Measurements from ENCODE around the gene TMCC1. TPM values are rescaled to one million over a fixed set of nuclear protein-coding genes. Genes with fewer than 3 reads are reported as not detected.

TMCC1 gene
- total and polyA plus RNA-seq, 2 donors (not counting 3 experiments of a cell fraction or from before 2014, with no cell fraction given), result 17.4 to 38.4 TPM

- TF ChIP-seq FOS (IDR thresholded peaks at IDR 0.05; ENCODE audit: borderline replicate concordance, insufficient read depth, low read length), result no peak
- no peak for TF ChIP-seq POLR2A (IDR thresholded peaks at IDR 0.05; ENCODE audit: low read depth, low read length)
- no peak for TF ChIP-seq EZH2 (IDR thresholded peaks at IDR 0.05; ENCODE audit: borderline replicate concordance, low read depth, low read length, severe bottlenecking)
- no peak for TF ChIP-seq GATA2 (IDR thresholded peaks at IDR 0.05; ENCODE audit: insufficient read depth, insufficient read length, low read depth, low read length)
- TF ChIP-seq CTCF (IDR thresholded peaks at IDR 0.05; ENCODE audit: extremely low read depth in 1 of 2, insufficient read depth in 1 of 2, low read depth in 1 of 2, low read length in 2 of 2), result no peak
- TF ChIP-seq MYC (IDR thresholded peaks at IDR 0.05; ENCODE audit: low read depth, low read length), result no peak
- TF ChIP-seq POLR2AphosphoS5 (IDR thresholded peaks at IDR 0.05; ENCODE audit: insufficient read depth, low read depth, low read length), result no peak
- no peak for TF ChIP-seq MAX (IDR thresholded peaks at IDR 0.05; ENCODE audit: insufficient read depth, insufficient read length)
- TF ChIP-seq JUN (IDR thresholded peaks at IDR 0.05; ENCODE audit: borderline replicate concordance, insufficient read depth, insufficient read length, low read depth), result no peak
- no peak overlapping the region for H3K4me2 ChIP-seq (ENCODE audit: insufficient read depth, low read length)
- H3K4me1 ChIP-seq (ENCODE audit: control insufficient read depth, extremely low read depth, insufficient read depth, low read length), result no peaks in the 10 kb centered on the region
- BruUV-seq (replicated peaks), result no TSS peak
- no peak for FAIRE-seq
- no peaks in the 10 kb centered on the region for H4K20me1 ChIP-seq (replicated peaks; ENCODE audit: control insufficient read depth, extremely low read depth, insufficient read depth, low read length)
- intact Hi-C loops (cut with micrococcal nuclease), result no loop called here
- dilution Hi-C loops (cut with MboI; ENCODE audit: extremely low pct_ligation_motif_present, low sequenced_read_pairs), result no loop called here
- no peaks in the 10 kb centered on the region for H3K79me2 ChIP-seq (ENCODE audit: control insufficient read depth, insufficient read depth, low read length)
- no peak for DNase-seq (ENCODE audit: low read depth, low spot score)
- no peaks in the 10 kb centered on the region for H3K9me1 ChIP-seq (replicated peaks; ENCODE audit: control insufficient read depth, extremely low read depth, insufficient read depth, low read length)
- POLR2A ChIA-PET, result no interaction called here
- no peaks in the 10 kb centered on the region for H3K36me3 ChIP-seq (ENCODE audit: control insufficient read depth in 2 of 2, extremely low read depth in 1 of 2, insufficient read depth in 2 of 2, low read length in 2 of 2)
- no peaks in the 10 kb centered on the region for H3K9me3 ChIP-seq (replicated peaks; ENCODE audit: control insufficient read depth, insufficient read depth, low read length)
- H2AFZ ChIP-seq (ENCODE audit: low read depth, low read length), result no peak overlapping the region
- no peak overlapping the region for H3K4me3 ChIP-seq (replicated peaks in 1 of 3; ENCODE audit: insufficient read depth in 1 of 3, low read depth in 1 of 3, low read length in 3 of 3)
- no peak overlapping the region for H3K9ac ChIP-seq (replicated peaks; ENCODE audit: extremely low read depth, insufficient read depth, low read length)
- H3K27ac ChIP-seq (ENCODE audit: insufficient read depth, low read depth, low read length), result no peak overlapping the region
- no peaks in the 10 kb centered on the region for H3K27me3 ChIP-seq (ENCODE audit: control insufficient read depth in 2 of 2, insufficient read depth in 2 of 2, low read length in 2 of 2)
- CTCF ChIA-PET, result interaction anchor here (1.2 kb wide), 1 partner anchor 11 kb away, joined by 4 read pairs; no protein-coding TSS in a partner anchor
These were observed 200.8 kb downstream of the TMCC1 start for GRCh38 chr3:129692743-129693142.
